ENCODE data around the gene DDX56.

- TF ChIP-seq, protein P1, sequence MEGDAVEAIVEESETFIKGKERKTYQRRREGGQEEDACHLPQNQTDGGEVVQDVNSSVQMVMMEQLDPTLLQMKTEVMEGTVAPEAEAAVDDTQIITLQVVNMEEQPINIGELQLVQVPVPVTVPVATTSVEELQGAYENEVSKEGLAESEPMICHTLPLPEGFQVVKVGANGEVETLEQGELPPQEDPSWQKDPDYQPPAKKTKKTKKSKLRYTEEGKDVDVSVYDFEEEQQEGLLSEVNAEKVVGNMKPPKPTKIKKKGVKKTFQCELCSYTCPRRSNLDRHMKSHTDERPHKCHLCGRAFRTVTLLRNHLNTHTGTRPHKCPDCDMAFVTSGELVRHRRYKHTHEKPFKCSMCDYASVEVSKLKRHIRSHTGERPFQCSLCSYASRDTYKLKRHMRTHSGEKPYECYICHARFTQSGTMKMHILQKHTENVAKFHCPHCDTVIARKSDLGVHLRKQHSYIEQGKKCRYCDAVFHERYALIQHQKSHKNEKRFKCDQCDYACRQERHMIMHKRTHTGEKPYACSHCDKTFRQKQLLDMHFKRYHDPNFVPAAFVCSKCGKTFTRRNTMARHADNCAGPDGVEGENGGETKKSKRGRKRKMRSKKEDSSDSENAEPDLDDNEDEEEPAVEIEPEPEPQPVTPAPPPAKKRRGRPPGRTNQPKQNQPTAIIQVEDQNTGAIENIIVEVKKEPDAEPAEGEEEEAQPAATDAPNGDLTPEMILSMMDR (IDR thresholded peaks at IDR 0.05), result no peak
- TF ChIP-seq POLR2A (IDR thresholded peaks at IDR 0.05) (no peak), POLR2AphosphoS5 (IDR thresholded peaks at IDR 0.05) (no peak)
Measured at GRCh38 chr7:44534501-44534900, 39.2 kb downstream of the DDX56 start.

Measured in prostate gland (tissue), 2 donors.